Muscle layer of colon (tissue), 2 donors: ENCODE measurements around the gene SAAL1.
"Not testable (repeated sequence)": the region's sequence is repeated elsewhere in the genome, so short reads cannot be mapped to it uniquely, and the experiment has no call there.

ENCODE experiments used
- H3K27ac ChIP-seq: one replicate; pipeline ENCODE4 v1.7.0; 2013; ENCODE audit warnings: low read depth, mild to moderate bottlenecking, low read length, moderate library complexity
- H3K27me3 ChIP-seq, 2 donors: one replicate each; pipeline ENCODE4 v1.7.0; 2013; ENCODE audit warnings: low read length in 2 of 2, mild to moderate bottlenecking in 2 of 2; ENCODE audit not compliant: insufficient read depth in 2 of 2, control insufficient read depth in 1 of 2
- H3K36me3 ChIP-seq: one replicate; pipeline ENCODE4 v1.7.0; 2013; ENCODE audit warnings: mild to moderate bottlenecking, low read length; ENCODE audit not compliant: insufficient read depth
- H3K4me1 ChIP-seq: one replicate; pipeline ENCODE4 v1.7.0; 2013; ENCODE audit warnings: mild to moderate bottlenecking, low read length; ENCODE audit not compliant: insufficient read depth
- H3K4me3 ChIP-seq, 2 donors: one replicate each; pipeline ENCODE4 v1.7.0; 2013; ENCODE audit warnings: low read length in 2 of 2, low read depth in 1 of 2, mild to moderate bottlenecking in 1 of 2, moderate library complexity in 1 of 2
- H3K9ac ChIP-seq: one replicate; pipeline ENCODE4 v1.7.0; 2013; ENCODE audit warnings: low read length
- H3K9me3 ChIP-seq: one replicate; pipeline ENCODE4 v1.7.0; 2013; ENCODE audit warnings: mild to moderate bottlenecking, low read length
- donor health status: abdominal sarcoma.
- donor health status: Adenocarcinoma of cecum.

The SAAL1 gene

DNA sequence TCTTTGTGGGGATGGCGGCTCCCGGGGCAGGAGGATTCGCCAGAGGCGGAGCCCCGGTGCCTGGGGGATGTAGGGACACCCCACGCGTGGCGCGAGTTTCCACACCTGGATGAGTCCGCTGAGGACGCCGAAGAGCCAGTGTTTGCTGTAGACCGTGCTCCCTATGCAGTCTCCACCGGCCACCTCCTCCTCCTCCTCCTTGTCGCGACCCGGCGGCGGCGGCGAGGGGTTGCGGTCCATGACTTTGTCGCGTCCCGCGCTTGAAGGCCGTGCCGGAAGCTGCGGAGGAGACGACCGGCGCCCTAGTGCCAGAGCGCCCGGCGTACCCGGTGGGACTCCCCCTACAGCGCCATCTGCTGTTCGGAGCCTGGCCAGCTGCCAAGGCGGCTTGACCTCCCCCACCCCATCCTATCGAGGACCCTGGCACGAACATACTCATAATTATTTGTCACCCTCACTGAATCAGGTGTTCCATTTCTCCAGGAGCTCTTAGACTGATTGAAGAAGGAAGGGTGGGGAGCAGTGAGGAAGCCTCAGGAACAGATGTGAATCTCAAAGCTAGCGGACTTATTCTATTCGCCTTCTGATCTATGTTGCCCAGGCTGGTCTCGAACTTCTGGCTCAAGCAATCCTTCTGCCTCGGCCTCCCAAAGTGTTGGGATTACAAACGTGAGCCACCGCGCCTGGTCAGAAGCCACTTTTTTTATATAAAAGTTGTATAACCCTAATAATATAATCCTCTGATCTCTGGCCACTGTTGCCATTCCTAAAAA is at the start of gene SAAL1:
Gene SAAL1, minus strand, starts transcription at position 281 of the 773 bp plus-strand sequence. Its CDS starts 41 bp downstream, at position 240.
- Histone ChIP-seq H3K4me3 (peak within 1 kb of the TSS; percentile 73 to 93), H3K27me3 (no peaks in the 10 kb centered on the region), H3K4me1 (peaks cover 17% of the 10 kb centered on the region), H3K27ac (peak within 1 kb of the TSS; percentile 72), H3K9me3 (no peaks in the 10 kb centered on the region), H3K36me3 (peaks cover 17% of the 10 kb centered on the region), H3K9ac (peak within 1 kb of the TSS; percentile 91)

GRCh38 chr11:18151581-18151980 is 45.7 kb upstream of the SAAL1 start:
- Histone ChIP-seq H3K36me3 (no peaks in the 10 kb centered on the region), H3K27me3 (no peaks in the 10 kb centered on the region), H3K9ac (no peak overlapping the region), H3K9me3 (no peaks in the 10 kb centered on the region), H3K4me3 (no peak overlapping the region), H3K27ac (no peak overlapping the region), H3K4me1 (no peaks in the 10 kb centered on the region)

- H3K36me3 ChIP-seq, result no peaks in the 10 kb centered on the region
- no peak overlapping the region for H3K27ac ChIP-seq
- no peaks in the 10 kb centered on the region for H3K9me3 ChIP-seq
- H3K9ac ChIP-seq, result no peak overlapping the region
- H3K27me3 ChIP-seq, result no peaks in the 10 kb centered on the region
- H3K4me1 ChIP-seq, result no peaks in the 10 kb centered on the region
- no peak overlapping the region for H3K4me3 ChIP-seq
These were observed 40.0 kb upstream of the SAAL1 start for GRCh38 chr11:18145837-18146236.

DNA sequence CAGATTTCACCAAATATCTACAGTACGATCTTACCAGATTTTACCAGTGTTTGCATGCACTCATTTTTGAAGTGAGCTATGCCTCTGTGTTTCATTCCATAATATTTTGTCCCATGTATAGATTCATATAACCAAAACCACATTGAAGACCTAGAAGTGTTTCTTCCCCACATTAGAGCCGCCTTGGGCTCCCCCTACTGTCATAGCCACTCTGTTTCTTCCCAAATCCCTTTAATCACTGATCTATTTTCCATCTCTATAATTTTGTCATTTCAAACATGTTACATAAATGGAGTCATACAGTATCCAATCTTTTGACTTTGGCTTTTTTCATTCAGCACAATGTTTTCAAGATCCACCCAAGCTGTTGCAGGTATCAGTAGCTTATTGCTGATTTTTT is 39.1 kb upstream of the SAAL1 start:
- no peak overlapping the region for H3K27ac ChIP-seq
- H3K27me3 ChIP-seq, result no peaks in the 10 kb centered on the region
- no peak overlapping the region for H3K9ac ChIP-seq
- no peak overlapping the region for H3K4me3 ChIP-seq
- H3K36me3 ChIP-seq, result no peaks in the 10 kb centered on the region
- H3K9me3 ChIP-seq, result no peaks in the 10 kb centered on the region
- H3K4me1 ChIP-seq, result no peaks in the 10 kb centered on the region

GRCh38 chr11:18144243-18144642 is 38.4 kb upstream of the SAAL1 start:
- Histone ChIP-seq H3K9me3 (no peaks in the 10 kb centered on the region), H3K9ac (no peak overlapping the region), H3K27ac (no peak overlapping the region), H3K36me3 (no peaks in the 10 kb centered on the region), H3K4me3 (no peak overlapping the region), H3K4me1 (no peaks in the 10 kb centered on the region), H3K27me3 (no peaks in the 10 kb centered on the region)

DNA sequence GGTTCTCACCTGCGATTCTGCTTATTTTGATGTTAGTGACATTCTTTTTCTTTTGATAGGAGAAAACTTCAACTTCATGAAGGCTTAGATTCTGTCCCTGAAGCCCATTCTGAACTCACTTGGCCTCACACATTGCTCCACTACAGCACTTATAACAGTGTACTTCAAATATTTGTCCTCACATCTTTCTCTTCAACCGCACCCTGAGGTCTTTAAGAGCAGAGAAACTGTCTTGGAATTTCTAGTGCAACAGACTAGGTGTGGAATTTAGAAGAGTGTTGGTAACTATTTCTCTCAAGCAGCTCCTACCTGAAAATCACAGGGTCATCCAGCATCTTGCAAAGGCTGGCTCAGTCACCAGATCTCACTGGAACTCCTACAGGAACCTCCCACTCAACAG is 34.3 kb upstream of the SAAL1 start:
- no peaks in the 10 kb centered on the region for H3K36me3 ChIP-seq
- H3K27me3 ChIP-seq, result no peaks in the 10 kb centered on the region
- no peak overlapping the region for H3K9ac ChIP-seq
- H3K27ac ChIP-seq, result no peak overlapping the region
- H3K4me1 ChIP-seq, result no peaks in the 10 kb centered on the region
- H3K9me3 ChIP-seq, result no peaks in the 10 kb centered on the region
- no peak overlapping the region for H3K4me3 ChIP-seq

GRCh38 chr11:18137186-18137800 is 31.4 kb upstream of the SAAL1 start:
- no peak overlapping the region for H3K9ac ChIP-seq
- no peaks in the 10 kb centered on the region for H3K36me3 ChIP-seq
- H3K27me3 ChIP-seq, result no peaks in the 10 kb centered on the region
- H3K27ac ChIP-seq, result no peak overlapping the region
- H3K4me3 ChIP-seq, result no peak overlapping the region
- no peaks in the 10 kb centered on the region for H3K9me3 ChIP-seq
- no peaks in the 10 kb centered on the region for H3K4me1 ChIP-seq

DNA sequence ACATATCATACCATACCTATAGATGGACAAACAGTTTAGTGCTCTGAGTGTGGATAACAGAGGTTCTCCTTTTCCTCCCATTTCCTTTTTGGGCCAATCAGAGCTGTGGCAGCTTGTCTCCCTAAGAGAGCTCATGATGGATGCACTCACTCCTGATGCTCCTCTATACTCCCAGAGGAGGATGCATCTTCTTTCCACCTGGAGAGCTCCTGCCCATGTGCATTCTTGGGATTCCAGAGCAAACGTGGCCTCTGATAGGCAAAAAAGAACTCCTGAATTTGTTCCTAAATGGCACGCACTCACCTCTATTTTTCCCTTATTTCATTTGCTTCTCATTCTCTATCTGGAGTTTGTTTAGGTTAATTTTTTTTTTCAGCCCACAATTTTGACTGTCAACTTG is 29.4 kb upstream of the SAAL1 start:
- Histone ChIP-seq H3K9me3 (no peaks in the 10 kb centered on the region), H3K4me1 (no peaks in the 10 kb centered on the region), H3K27me3 (no peaks in the 10 kb centered on the region), H3K4me3 (no peak overlapping the region), H3K27ac (no peak overlapping the region), H3K36me3 (no peaks in the 10 kb centered on the region), H3K9ac (no peak overlapping the region)

- no peak within 1 kb of the TSS for H3K9ac ChIP-seq
- H3K4me1 ChIP-seq, result no peaks in the 10 kb centered on the region
- H3K27me3 ChIP-seq, result no peaks in the 10 kb centered on the region
- H3K9me3 ChIP-seq, result no peaks in the 10 kb centered on the region
- no peak within 1 kb of the TSS for H3K27ac ChIP-seq
- H3K36me3 ChIP-seq, result no peaks in the 10 kb centered on the region
- H3K4me3 ChIP-seq, result no peak within 1 kb of the TSS
These were observed 26.5 kb upstream of the SAAL1 start, which contains the start of gene MRGPRX3 for GRCh38 chr11:18132341-18132740. TSS of gene MRGPRX3 (plus strand) at chr11:18132571. CDS start at chr11:18137203, 4,632 bp downstream.

DNA sequence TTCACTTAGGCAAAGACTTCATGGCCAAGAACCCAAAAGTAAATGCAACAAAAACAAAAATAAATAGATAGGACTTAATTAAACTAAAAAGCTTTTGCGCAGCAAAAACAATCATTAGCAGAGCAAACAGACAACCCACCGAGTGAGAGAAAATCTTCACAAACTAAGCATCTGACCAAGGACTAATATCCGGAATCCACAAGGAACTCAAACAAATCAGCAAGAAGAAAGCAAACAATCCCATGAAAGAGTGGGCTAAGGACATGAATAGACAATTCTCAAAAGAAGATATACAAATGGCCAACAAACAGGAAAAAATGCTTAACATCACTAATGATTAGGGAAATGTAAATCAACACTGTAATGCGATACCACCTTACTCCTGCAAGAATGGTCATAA is 25.2 kb upstream of the SAAL1 start:
- H3K4me1 ChIP-seq, H3K27ac ChIP-seq, H3K27me3 ChIP-seq, H3K36me3 ChIP-seq, H3K4me3 ChIP-seq, H3K9ac ChIP-seq, H3K9me3 ChIP-seq: not testable (repeated sequence)

GRCh38 chr11:18121331-18121828 is 15.5 kb upstream of the SAAL1 start:
- H3K27ac ChIP-seq, H3K9me3 ChIP-seq, H3K4me3 ChIP-seq, H3K4me1 ChIP-seq, H3K36me3 ChIP-seq, H3K9ac ChIP-seq, H3K27me3 ChIP-seq: not testable (repeated sequence)
